SK-N-SH (cell line): ENCODE data around the gene EPHX1. TPM values are rescaled to one million over a fixed set of nuclear protein-coding genes. Genes with fewer than 3 reads are reported as not detected.
A peak's percentile ranks its signal among the peaks of the same experiment; 100 is the strongest.

Experiments used
- CTCF ChIA-PET: fragments of 300-600, 350-600 bp; formaldehyde crosslinking; extraction: SDS; loops from one replicate; lab custom pipeline; 2021; lab: Yijun Ruan, JAX
- POLR2A ChIA-PET: fragments of 350-600 bp; sonication (Branson Sonifier 250); formaldehyde crosslinking; extraction: SDS; loops from one replicate; lab custom pipeline; 2020; ENCODE audit warnings: antibody characterized with exemption, inconsistent platforms; lab: Yijun Ruan, JAX
- DNase-seq: peaks from one replicate; pipeline ENCODE4 v3.0.0; 2012
- H2AFZ ChIP-seq: fragments of 200-600 bp; sonication (generic); 2 replicates; pipeline ENCODE4 v1.8.1; 2016; ENCODE audit warnings: antibody characterized with exemption, mild to moderate bottlenecking, low read depth
- H3F3A ChIP-seq: fragments of 200-600 bp; sonication (generic); replicated peaks from 2 replicates; pipeline ENCODE3; 2016; ENCODE audit warnings: antibody characterized with exemption, mild to moderate bottlenecking; ENCODE audit not compliant: insufficient read depth
- H3K27ac ChIP-seq, 2 experiments: fragments of 200-500 bp in 1 of 2; fragments of 200-600 bp in 1 of 2; sonication (Bioruptor generic) in 1 of 2; sonication (generic), shearing (Covaris generic) in 1 of 2; 2 replicates each; pipeline versions ENCODE4 v1.5.1 to v1.6.1; 2014 to 2016; ENCODE audit warnings: low read depth in 2 of 2, inconsistent platforms in 1 of 2, low read length in 1 of 2, mild to moderate bottlenecking in 1 of 2, mixed read lengths in 1 of 2
- H3K27me3 ChIP-seq: fragments of 200-600 bp; sonication (generic), shearing (Covaris generic); 2 replicates; pipeline ENCODE4 v1.6.1; 2016; ENCODE audit warnings: mixed run types; ENCODE audit not compliant: insufficient read depth
- H3K36me3 ChIP-seq, 2 experiments: fragments of 200-500 bp in 1 of 2; fragments of 200-600 bp in 1 of 2; sonication (Bioruptor generic) in 1 of 2; sonication (generic) in 1 of 2; replicated peaks in 1 of 2; 2 replicates each; pipeline versions ENCODE3 to v1.5.1; 2014 to 2016; ENCODE audit warnings: low read length in 1 of 2, mild to moderate bottlenecking in 1 of 2; ENCODE audit not compliant: insufficient read depth in 2 of 2, control insufficient read depth in 1 of 2
- H3K4me1 ChIP-seq, 2 experiments: fragments of 200-500 bp in 1 of 2; fragments of 200-600 bp in 1 of 2; sonication (Bioruptor generic) in 1 of 2; sonication (generic), shearing (Covaris generic) in 1 of 2; 2 replicates each; pipeline versions ENCODE4 v1.5.1 to v1.6.1; 2014 to 2016; ENCODE audit warnings: low read depth in 1 of 2, low read length in 1 of 2, mixed run types in 1 of 2; ENCODE audit not compliant: insufficient read depth in 2 of 2, control insufficient read depth in 1 of 2
- H3K4me2 ChIP-seq: fragments of 200-600 bp; sonication (generic), shearing (Covaris generic); 2 replicates; pipeline ENCODE4 v1.6.1; 2017; ENCODE audit warnings: mixed run types
- H3K4me3 ChIP-seq, 2 experiments: fragments of 200-500 bp in 1 of 2; fragments of 200-600 bp in 1 of 2; sonication (Bioruptor generic) in 1 of 2; sonication (generic), shearing (Covaris generic) in 1 of 2; 2 replicates each; pipeline versions ENCODE4 v1.5.1 to v1.8.1; 2014 to 2016; ENCODE audit warnings: low read depth in 2 of 2, inconsistent platforms in 1 of 2, low read length in 1 of 2, mild to moderate bottlenecking in 1 of 2, mixed read lengths in 1 of 2, moderate library complexity in 1 of 2
- H3K79me2 ChIP-seq: fragments of 200-600 bp; sonication (generic); 2 replicates; pipeline ENCODE4 v1.8.1; 2017; ENCODE audit warnings: mild to moderate bottlenecking; ENCODE audit not compliant: insufficient read depth
- H3K9ac ChIP-seq: fragments of 200-600 bp; sonication (generic); 2 replicates; pipeline ENCODE4 v1.6.1; 2017; ENCODE audit warnings: mixed run types
- H3K9me2 ChIP-seq: fragments of 200-600 bp; sonication (generic); 2 replicates; pipeline ENCODE4 v1.6.1; 2017; ENCODE audit warnings: mixed run types
- H3K9me3 ChIP-seq: fragments of 200-600 bp; sonication (generic); 2 replicates; pipeline ENCODE4 v1.6.1; 2017; ENCODE audit warnings: mixed run types, mild to moderate bottlenecking, moderate library complexity
- H4K20me1 ChIP-seq: fragments of 200-600 bp; sonication (generic); 2 replicates; pipeline ENCODE4 v1.6.1; 2017; ENCODE audit warnings: mild to moderate bottlenecking, mixed run types; ENCODE audit not compliant: insufficient read depth
- FOXM1 ChIP-seq: IDR thresholded peaks from 2 replicates; pipeline ENCODE4 v1.4.0; 2012; ENCODE audit warnings: low read depth, mild to moderate bottlenecking
- GATA2 ChIP-seq: sonication (generic); formaldehyde crosslinking; IDR thresholded peaks from 2 replicates; pipeline ENCODE4 v1.5.0; 2020; ENCODE audit warnings: mild to moderate bottlenecking, missing genetic modification reagents
- NRF1 ChIP-seq: IDR thresholded peaks from 2 replicates; pipeline ENCODE4 v1.6.1; 2012; ENCODE audit warnings: low read depth, mild to moderate bottlenecking, low read length
- WGBS: methylation state at CpG from one replicate; pipeline ENCODE4 v1.1.6; 2017; ENCODE audit warnings: low lambda C conversion rate; 5-methylcytosine and 5-hydroxymethylcytosine counted together
- polyA plus RNA-seq, 3 experiments: library from polyadenylated mRNA; depleted of rRNA; stranded (reverse); fragments of >200 nt; gene quantifications; 2 replicates each; pipeline ENCODE4 v1.2.3, GENCODE V29; 2012
- TF ChIP-seq, protein P1 (sequence below): fragments of 150-350 bp; IDR thresholded peaks from 2 replicates; pipeline ENCODE4 v1.6.1; 2016; ENCODE audit warnings: mild to moderate bottlenecking, low read depth, low read length
- TF ChIP-seq, protein P2 (sequence below): IDR thresholded peaks from 2 replicates; pipeline ENCODE4; 2012
- TF ChIP-seq, protein P3 (sequence below): IDR thresholded peaks from 2 replicates; pipeline ENCODE4 v1.6.1; 2012; ENCODE audit warnings: mild to moderate bottlenecking, low read depth, low read length, moderate library complexity
- TF ChIP-seq, protein P4 (sequence below): IDR thresholded peaks from 2 replicates; pipeline ENCODE4 v1.4.0; 2012; ENCODE audit warnings: low read depth

Gene EPHX1
- polyA plus RNA-seq, 1 of the 3 experiments (the other 2 are of a cell fraction): 45.7 TPM

DNA sequence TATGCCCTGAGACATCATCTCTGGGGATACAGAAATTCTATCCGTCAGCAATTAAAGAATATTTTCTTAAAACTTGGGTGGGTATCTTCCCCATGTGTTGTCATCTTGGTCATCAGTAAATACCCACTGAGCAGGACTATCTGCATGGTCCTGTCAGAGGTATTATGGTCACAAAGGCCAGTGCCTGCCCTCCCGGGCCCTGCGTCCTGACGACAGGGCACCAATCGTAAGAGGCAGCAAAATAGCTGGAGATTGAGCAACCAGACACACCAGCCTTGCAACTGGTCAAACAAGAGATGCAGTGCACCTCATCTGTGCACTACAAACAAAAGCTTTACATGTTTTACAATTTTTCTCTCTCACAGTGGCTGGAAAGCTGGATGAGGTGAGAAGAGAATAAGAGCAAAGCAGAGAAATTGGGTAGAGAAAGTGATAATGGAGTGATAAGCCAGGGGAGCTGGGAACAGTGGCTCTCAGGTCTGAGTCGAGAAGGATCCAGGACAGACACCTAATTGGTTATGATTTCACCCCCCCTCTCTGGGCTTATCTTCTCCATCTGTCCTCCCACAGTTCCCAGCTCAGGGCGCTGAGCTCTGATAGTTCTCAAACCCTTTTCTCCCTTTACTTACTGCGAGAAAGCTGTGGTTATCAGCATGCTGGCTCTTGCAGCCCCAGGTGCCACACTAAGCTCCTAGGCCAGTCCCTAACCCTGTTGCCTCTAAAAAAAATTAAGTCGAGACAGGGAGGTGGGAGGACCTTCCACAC, 41.1 kb upstream of the EPHX1 start:
- TF ChIP-seq GATA2: peak; percentile 63; the same call in 1 of the 2 replicates
- TF ChIP-seq, protein P1, sequence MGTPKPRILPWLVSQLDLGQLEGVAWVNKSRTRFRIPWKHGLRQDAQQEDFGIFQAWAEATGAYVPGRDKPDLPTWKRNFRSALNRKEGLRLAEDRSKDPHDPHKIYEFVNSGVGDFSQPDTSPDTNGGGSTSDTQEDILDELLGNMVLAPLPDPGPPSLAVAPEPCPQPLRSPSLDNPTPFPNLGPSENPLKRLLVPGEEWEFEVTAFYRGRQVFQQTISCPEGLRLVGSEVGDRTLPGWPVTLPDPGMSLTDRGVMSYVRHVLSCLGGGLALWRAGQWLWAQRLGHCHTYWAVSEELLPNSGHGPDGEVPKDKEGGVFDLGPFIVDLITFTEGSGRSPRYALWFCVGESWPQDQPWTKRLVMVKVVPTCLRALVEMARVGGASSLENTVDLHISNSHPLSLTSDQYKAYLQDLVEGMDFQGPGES: no peak
- ChIA-PET CTCF (interaction anchor here (0.6 to 18.9 kb wide), 14 partner anchors 8 to 289 kb away, joined by 3 to 473 read pairs (median 4); partner anchors contain the start of genes ENAH, SDE2 and SRP9), POLR2A (interaction anchor here (0.5 to 3.3 kb wide), 4 partner anchors 9 to 277 kb away, joined by 3 to 15 read pairs (median 7); partner anchors contain the start of genes ENAH and SRP9)
- Histone ChIP-seq H3K27me3 (no peaks in the 10 kb centered on the region), H3K27ac (peak overlapping the region in 1 of 2 experiments; percentile 56; a peak in 2 of 4 replicates), H3K36me3 (no peaks in the 10 kb centered on the region), H3F3A (peaks cover 27% of the 10 kb centered on the region), H3K4me1 (peaks cover 38 to 59% of the 10 kb centered on the region in 2 experiments), H3K9me2 (no peaks in the 10 kb centered on the region), H3K4me3 (no peak overlapping the region), H3K4me2 (no peak overlapping the region), H3K9ac (no peak overlapping the region), H4K20me1 (no peaks in the 10 kb centered on the region), H2AFZ (no peak overlapping the region), H3K79me2 (no peaks in the 10 kb centered on the region), H3K9me3 (no peaks in the 10 kb centered on the region)
- 77% methylated on average over 9 of the region's 9 CpGs for WGBS
- no peak for DNase-seq

DNA sequence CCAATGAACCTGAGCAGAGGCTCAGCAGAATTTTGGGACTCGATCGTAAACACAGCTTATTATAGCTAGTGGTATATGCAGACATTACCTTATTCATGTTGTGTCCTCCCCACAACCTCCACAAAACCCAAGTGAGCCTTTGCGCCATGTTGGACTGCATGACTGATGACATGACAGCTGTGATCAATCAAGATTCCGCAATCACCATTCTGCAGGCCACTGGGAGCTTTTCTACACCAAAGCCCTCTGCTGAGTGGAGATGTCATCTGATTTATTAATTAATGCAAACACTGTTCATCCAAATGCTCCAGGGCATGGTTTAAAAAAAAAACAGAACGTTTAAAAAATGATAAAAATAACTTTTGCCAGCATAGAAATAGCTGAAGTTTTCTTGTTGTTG, 40.2 kb upstream of the EPHX1 start:
- Histone ChIP-seq H3K4me3 (no peak overlapping the region), H3K4me1 (peaks cover 31 to 53% of the 10 kb centered on the region in 2 experiments), H3K4me2 (no peak overlapping the region), H3K9me2 (no peaks in the 10 kb centered on the region), H2AFZ (no peak overlapping the region), H3F3A (peaks cover 21% of the 10 kb centered on the region), H3K79me2 (no peaks in the 10 kb centered on the region), H4K20me1 (no peaks in the 10 kb centered on the region), H3K36me3 (no peaks in the 10 kb centered on the region), H3K9me3 (no peaks in the 10 kb centered on the region), H3K27me3 (no peaks in the 10 kb centered on the region), H3K27ac (peak overlapping the region in 1 of 2 experiments; percentile 39; a peak in 1 of 4 replicates), H3K9ac (no peak overlapping the region)
- ChIA-PET POLR2A (interaction anchor here (0.5 to 3.3 kb wide), 3 partner anchors 8 to 278 kb away, joined by 3 to 15 read pairs (median 11); partner anchors contain the start of genes ENAH and SRP9), CTCF (interaction anchor here (0.9 to 18.9 kb wide), 13 partner anchors 8 to 289 kb away, joined by 3 to 473 read pairs (median 4); partner anchors contain the start of genes ENAH, SDE2 and SRP9)
- TF ChIP-seq, protein P2, sequence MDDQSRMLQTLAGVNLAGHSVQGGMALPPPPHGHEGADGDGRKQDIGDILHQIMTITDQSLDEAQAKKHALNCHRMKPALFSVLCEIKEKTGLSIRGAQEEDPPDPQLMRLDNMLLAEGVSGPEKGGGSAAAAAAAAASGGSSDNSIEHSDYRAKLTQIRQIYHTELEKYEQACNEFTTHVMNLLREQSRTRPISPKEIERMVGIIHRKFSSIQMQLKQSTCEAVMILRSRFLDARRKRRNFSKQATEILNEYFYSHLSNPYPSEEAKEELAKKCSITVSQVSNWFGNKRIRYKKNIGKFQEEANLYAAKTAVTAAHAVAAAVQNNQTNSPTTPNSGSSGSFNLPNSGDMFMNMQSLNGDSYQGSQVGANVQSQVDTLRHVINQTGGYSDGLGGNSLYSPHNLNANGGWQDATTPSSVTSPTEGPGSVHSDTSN: 0 out of 2 replicates have a peak, but pooled peaks have one; percentile 14
- TF ChIP-seq, protein P3, sequence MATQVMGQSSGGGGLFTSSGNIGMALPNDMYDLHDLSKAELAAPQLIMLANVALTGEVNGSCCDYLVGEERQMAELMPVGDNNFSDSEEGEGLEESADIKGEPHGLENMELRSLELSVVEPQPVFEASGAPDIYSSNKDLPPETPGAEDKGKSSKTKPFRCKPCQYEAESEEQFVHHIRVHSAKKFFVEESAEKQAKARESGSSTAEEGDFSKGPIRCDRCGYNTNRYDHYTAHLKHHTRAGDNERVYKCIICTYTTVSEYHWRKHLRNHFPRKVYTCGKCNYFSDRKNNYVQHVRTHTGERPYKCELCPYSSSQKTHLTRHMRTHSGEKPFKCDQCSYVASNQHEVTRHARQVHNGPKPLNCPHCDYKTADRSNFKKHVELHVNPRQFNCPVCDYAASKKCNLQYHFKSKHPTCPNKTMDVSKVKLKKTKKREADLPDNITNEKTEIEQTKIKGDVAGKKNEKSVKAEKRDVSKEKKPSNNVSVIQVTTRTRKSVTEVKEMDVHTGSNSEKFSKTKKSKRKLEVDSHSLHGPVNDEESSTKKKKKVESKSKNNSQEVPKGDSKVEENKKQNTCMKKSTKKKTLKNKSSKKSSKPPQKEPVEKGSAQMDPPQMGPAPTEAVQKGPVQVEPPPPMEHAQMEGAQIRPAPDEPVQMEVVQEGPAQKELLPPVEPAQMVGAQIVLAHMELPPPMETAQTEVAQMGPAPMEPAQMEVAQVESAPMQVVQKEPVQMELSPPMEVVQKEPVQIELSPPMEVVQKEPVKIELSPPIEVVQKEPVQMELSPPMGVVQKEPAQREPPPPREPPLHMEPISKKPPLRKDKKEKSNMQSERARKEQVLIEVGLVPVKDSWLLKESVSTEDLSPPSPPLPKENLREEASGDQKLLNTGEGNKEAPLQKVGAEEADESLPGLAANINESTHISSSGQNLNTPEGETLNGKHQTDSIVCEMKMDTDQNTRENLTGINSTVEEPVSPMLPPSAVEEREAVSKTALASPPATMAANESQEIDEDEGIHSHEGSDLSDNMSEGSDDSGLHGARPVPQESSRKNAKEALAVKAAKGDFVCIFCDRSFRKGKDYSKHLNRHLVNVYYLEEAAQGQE: no peak
- TF ChIP-seq, protein P4, sequence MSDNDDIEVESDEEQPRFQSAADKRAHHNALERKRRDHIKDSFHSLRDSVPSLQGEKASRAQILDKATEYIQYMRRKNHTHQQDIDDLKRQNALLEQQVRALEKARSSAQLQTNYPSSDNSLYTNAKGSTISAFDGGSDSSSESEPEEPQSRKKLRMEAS: no peak
- TF ChIP-seq FOXM1 (no peak), NRF1 (no peak)
- 90% methylated on average over 5 of the region's 5 CpGs for WGBS
- no peak for DNase-seq
